BJ (cell line): ENCODE measurements around the gene BLTP3A. TPM values are rescaled to one million over a fixed set of nuclear protein-coding genes. Genes with fewer than 3 reads are reported as not detected.

Experiments used
- CTCF ChIA-PET: fragments of 350-600 bp; formaldehyde crosslinking; extraction: SDS; loops from one replicate; lab custom pipeline; 2021; ENCODE audit warnings: antibody characterized with exemption, inconsistent platforms; lab: Yijun Ruan, JAX
- POLR2A ChIA-PET: fragments of 300-600 bp; sonication (Branson Sonifier 250); formaldehyde crosslinking; extraction: SDS; loops from one replicate; lab custom pipeline; 2021; ENCODE audit warnings: antibody characterized with exemption; lab: Charles Lee
- DNase-seq: peaks from one replicate; pipeline ENCODE4 v3.0.0-alpha.2; 2011; ENCODE audit warnings: low read depth
- H3K27me3 ChIP-seq: 2 replicates; pipeline ENCODE4 v1.6.0; 2011; ENCODE audit warnings: low read length; ENCODE audit not compliant: control insufficient read depth, insufficient read depth
- H3K36me3 ChIP-seq: 2 replicates; pipeline ENCODE4 v1.5.1; 2011; ENCODE audit warnings: low read length; ENCODE audit not compliant: control insufficient read depth, insufficient read depth
- H3K4me3 ChIP-seq: 2 replicates; pipeline ENCODE4 v1.5.1; 2011; ENCODE audit warnings: low read depth, mild to moderate bottlenecking, control low read depth, low read length
- polyA plus RNA-seq: library from polyadenylated mRNA; depleted of rRNA; stranded (reverse); fragments of >200 nt; gene quantifications from 2 replicates; pipeline ENCODE4 v1.2.3, GENCODE V29; 2011
- TF ChIP-seq, protein P1 (sequence below): IDR thresholded peaks from 2 replicates; pipeline ENCODE4 v1.5.1; 2011; ENCODE audit warnings: low read depth, mild to moderate bottlenecking, control low read depth, inconsistent platforms, low read length, moderate library complexity; ENCODE audit not compliant: insufficient read depth

BLTP3A gene
- polyA plus RNA-seq, 1 experiment = 18.4 TPM

- Histone ChIP-seq H3K36me3 (no peaks in the 10 kb centered on the region), H3K27me3 (no peaks in the 10 kb centered on the region), H3K4me3 (no peak overlapping the region)
- ChIA-PET CTCF (no interaction called here), POLR2A (no interaction called here)
- TF ChIP-seq, protein P1, sequence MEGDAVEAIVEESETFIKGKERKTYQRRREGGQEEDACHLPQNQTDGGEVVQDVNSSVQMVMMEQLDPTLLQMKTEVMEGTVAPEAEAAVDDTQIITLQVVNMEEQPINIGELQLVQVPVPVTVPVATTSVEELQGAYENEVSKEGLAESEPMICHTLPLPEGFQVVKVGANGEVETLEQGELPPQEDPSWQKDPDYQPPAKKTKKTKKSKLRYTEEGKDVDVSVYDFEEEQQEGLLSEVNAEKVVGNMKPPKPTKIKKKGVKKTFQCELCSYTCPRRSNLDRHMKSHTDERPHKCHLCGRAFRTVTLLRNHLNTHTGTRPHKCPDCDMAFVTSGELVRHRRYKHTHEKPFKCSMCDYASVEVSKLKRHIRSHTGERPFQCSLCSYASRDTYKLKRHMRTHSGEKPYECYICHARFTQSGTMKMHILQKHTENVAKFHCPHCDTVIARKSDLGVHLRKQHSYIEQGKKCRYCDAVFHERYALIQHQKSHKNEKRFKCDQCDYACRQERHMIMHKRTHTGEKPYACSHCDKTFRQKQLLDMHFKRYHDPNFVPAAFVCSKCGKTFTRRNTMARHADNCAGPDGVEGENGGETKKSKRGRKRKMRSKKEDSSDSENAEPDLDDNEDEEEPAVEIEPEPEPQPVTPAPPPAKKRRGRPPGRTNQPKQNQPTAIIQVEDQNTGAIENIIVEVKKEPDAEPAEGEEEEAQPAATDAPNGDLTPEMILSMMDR = no peak
- DNase-seq = no peak
These were observed 3.8 kb upstream of the BLTP3A start for GRCh38 chr6:34788111-34788510.

GRCh38 chr6:34791164-34791700 lies 651 bp upstream of the BLTP3A start:
- no peaks in the 10 kb centered on the region for H3K27me3 ChIP-seq
- no peak for DNase-seq
- no peaks in the 10 kb centered on the region for H3K36me3 ChIP-seq
- H3K4me3 ChIP-seq = peak overlapping the region; percentile 55
- ChIA-PET CTCF (interaction anchor here (0.6 to 2.8 kb wide), 9 partner anchors 8 to 661 kb away, joined by 3 to 6 read pairs (median 3); partner anchors contain the start of gene FANCE), POLR2A (interaction anchor here (0.5 kb wide), 1 partner anchor 37 kb away, joined by 3 read pairs; no protein-coding TSS in a partner anchor)
- TF ChIP-seq, protein P1 = peak; percentile 38

GRCh38 chr6:34792605-34793500 lies 970 bp downstream of the BLTP3A start:
- TF ChIP-seq, protein P1 = no peak
- CTCF ChIA-PET = interaction anchor here (1.2 to 2.8 kb wide), 2 partner anchors 19 to 23 kb away, joined by 5 to 6 read pairs; no protein-coding TSS in a partner anchor
- Histone ChIP-seq H3K36me3 (no peaks in the 10 kb centered on the region), H3K4me3 (peak overlapping the region; percentile 55), H3K27me3 (no peaks in the 10 kb centered on the region)
- POLR2A ChIA-PET = interaction anchor here (0.6 to 1.0 kb wide), 2 partner anchors 125 to 135 kb away, joined by 3 to 6 read pairs; no protein-coding TSS in a partner anchor
- DNase-seq = no peak

DNA sequence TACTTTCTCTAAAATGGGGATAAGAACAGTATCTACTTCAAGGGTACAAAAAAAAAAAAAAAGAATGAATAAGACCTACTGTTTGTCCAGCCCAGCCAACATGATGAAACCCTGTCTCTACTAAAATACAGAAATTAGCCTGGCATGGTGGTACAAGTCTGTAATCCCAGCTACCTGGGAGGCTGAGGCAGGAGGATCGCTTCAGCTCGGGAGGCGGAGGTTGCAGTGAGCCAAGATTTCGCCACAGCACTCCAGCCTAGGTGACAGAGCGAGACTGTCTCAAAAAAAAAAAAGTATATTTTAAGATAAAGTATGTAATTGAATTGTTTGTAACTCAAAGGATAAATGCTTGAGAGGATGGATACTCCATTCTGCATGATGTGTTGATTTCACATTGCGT lies 2.0 kb downstream of the BLTP3A start:
- Histone ChIP-seq H3K27me3 (no peaks in the 10 kb centered on the region), H3K4me3 (no peak overlapping the region), H3K36me3 (no peaks in the 10 kb centered on the region)
- CTCF ChIA-PET = no interaction called here
- no peak for DNase-seq
- TF ChIP-seq, protein P1 = no peak
- POLR2A ChIA-PET = no interaction called here

GRCh38 chr6:34795836-34796425 lies 4.0 kb downstream of the BLTP3A start:
- POLR2A ChIA-PET = no interaction called here
- TF ChIP-seq, protein P1 = no peak
- CTCF ChIA-PET = interaction anchor here (1.6 kb wide), 1 partner anchor 10 kb away, joined by 4 read pairs; no protein-coding TSS in a partner anchor
- Histone ChIP-seq H3K27me3 (no peaks in the 10 kb centered on the region), H3K36me3 (no peaks in the 10 kb centered on the region), H3K4me3 (no peak overlapping the region)
- no peak for DNase-seq
